Ishikawa (cell line): ENCODE results near the gene MAPK9.

ENCODE experiments used
- CREB1 ChIP-seq: IDR thresholded peaks from 2 replicates; pipeline ENCODE4 v1.6.1; 2012; ENCODE audit warnings: low read depth
- EP300 ChIP-seq: IDR thresholded peaks from 2 replicates; pipeline ENCODE4 v1.6.1; 2012; ENCODE audit warnings: borderline replicate concordance
- MAX ChIP-seq: IDR thresholded peaks from 2 replicates; pipeline ENCODE4 v1.6.1; 2012
- RAD21 ChIP-seq: IDR thresholded peaks from 2 replicates; pipeline ENCODE4 v1.6.1; 2012; ENCODE audit warnings: low read depth
- REST ChIP-seq: IDR thresholded peaks from 2 replicates; pipeline ENCODE4 v1.6.1; 2012; ENCODE audit warnings: low read depth, mild to moderate bottlenecking
- TAF1 ChIP-seq: IDR thresholded peaks from 2 replicates; pipeline ENCODE4 v1.6.1; 2012; ENCODE audit warnings: low read depth, mild to moderate bottlenecking
- TEAD4 ChIP-seq: IDR thresholded peaks from 2 replicates; pipeline ENCODE4 v1.6.1; 2012
- YY1 ChIP-seq: IDR thresholded peaks from 2 replicates; pipeline ENCODE4 v1.6.1; 2012; ENCODE audit warnings: low read depth
- ZBTB7A ChIP-seq: IDR thresholded peaks from 2 replicates; pipeline ENCODE4 v1.6.1; 2012; ENCODE audit warnings: low read depth

GRCh38 chr5:180303226-180304015, 11.5 kb upstream of the MAPK9 start:
- no peak for TF ChIP-seq RAD21
- no peak for TF ChIP-seq YY1
- no peak for TF ChIP-seq EP300
- TF ChIP-seq ZBTB7A: no peak
- no peak for TF ChIP-seq MAX
- TF ChIP-seq CREB1: no peak
- TF ChIP-seq REST: no peak
- TF ChIP-seq TAF1: no peak
- no peak for TF ChIP-seq TEAD4
